GM21360 (cell line): ENCODE data around the gene ACTR1B.
"Not testable (repeated sequence)": the region's sequence is repeated elsewhere in the genome, so short reads cannot be mapped to it uniquely, and the experiment has no call there.

Experiments
- ATAC-seq: cut with Tn5 transposase; IDR thresholded peaks from one replicate; pipeline ENCODE4 v1.9.1; 2021; ENCODE audit warnings: mild to moderate bottlenecking, moderate library complexity; ENCODE audit not compliant: unreplicated experiment

The ACTR1B gene

GRCh38 chr2:97659256-97660043, 4.4 kb downstream of the ACTR1B start:
- ATAC-seq = no peak

- ATAC-seq = no peak
These were observed 5.1 kb downstream of the ACTR1B start for GRCh38 chr2:97658691-97659157.

DNA sequence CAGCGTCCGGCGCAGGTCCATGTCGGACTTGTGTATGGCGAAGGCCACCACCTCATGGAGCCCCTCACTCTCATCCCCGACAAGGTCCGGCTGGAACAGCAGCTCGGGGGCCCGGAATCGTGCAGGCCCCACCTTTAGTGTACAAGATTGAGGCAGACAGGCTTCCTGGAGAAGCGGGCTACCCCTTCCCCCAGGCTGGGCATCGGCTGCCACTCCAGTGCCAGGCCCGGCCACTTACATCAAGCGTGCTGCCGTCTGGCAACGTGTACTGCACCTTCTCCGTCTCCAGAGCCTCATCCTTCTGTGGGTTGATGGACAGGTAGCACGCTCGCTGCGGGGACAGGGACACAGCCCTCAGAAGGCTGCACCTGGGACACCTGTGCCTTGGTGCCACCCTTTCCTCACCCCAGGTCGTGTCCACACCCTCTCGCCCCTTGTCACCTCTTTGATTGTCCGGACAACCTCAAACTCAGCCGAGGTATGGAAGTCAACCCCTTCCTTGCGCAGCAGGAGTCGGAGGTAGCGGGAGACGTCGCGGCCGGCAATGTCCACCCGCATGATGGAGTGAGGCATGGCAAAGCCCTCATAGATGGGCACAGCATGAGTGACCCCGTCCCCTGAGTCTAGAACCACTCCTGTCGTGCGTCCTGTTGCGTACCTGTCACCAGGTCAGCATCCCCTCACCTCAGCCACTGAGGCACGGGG, 5.7 kb downstream of the ACTR1B start:
- no peak for ATAC-seq

GRCh38 chr2:97656905-97657587, 6.8 kb downstream of the ACTR1B start:
- ATAC-seq = no peak

DNA sequence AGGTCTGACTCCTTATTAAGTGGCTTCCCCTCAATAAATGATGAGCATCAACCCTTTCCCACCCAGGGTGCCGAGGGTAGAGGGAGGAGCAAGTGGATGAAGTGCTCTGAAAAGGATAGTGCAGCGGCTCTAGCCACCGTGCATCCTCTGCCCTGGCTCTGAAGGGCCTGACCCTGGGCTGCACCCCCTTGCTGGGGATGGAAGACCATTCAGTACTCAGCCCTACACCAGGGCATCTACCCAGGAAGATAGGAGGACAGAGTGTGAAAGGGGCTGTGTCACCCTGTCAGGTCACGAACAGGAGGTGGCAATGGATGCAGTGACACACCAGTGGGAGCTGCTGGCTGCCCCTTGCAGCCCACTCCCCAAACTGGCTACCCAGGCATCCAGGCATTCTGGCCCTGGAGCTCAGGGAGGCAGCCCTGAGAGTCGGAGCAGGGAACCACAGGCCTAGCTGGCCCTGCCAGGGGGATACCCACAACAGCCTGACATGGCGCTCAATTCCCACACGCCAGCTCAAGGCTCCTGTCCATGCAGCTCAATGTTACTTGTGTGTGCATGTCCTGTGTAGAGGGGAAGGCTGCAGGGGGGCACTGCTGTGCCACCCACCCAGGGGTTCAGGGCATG, 7.6 kb downstream of the ACTR1B start:
- ATAC-seq = no peak

DNA sequence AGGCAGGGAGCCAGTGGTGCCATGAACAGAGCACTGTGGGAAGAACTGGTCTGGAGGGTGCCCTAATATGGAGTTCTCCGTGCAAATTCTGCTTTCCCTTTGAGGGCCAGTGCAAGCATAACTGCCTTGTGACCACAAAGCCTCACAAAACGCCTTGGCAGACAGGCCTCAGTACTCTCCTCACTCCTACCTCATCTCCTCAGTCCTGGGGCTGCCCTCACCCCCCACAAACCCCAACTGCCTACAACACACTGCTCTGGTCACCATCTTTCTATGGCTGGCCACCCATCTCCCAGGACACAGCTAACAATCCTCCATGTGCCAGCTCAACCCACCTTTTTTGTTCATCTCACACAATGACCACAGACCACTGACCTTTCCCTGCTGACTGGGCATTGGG, 9.1 kb downstream of the ACTR1B start:
- ATAC-seq = no peak

DNA sequence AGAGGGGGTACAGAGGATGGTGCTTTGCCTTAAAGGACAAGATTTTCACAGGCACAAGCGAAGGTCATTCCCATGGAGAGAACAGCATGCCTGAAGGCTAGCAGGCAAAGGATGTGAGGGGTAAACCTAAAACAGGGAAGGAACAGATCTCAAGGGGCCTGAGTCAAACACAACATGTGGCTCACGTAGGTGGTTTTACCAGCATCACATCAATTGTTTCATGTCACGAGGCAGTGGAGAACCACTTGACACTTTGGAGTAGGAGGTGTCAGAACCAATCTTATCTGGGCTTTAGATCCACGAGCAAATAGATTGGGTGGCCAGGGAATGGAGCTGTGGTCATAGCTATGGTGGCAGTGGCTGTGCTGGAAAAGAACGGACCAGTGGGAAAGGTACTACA, 9.5 kb downstream of the ACTR1B start:
- ATAC-seq = no peak

GRCh38 chr2:97653874-97654273, 10.0 kb downstream of the ACTR1B start:
- no peak for ATAC-seq

DNA sequence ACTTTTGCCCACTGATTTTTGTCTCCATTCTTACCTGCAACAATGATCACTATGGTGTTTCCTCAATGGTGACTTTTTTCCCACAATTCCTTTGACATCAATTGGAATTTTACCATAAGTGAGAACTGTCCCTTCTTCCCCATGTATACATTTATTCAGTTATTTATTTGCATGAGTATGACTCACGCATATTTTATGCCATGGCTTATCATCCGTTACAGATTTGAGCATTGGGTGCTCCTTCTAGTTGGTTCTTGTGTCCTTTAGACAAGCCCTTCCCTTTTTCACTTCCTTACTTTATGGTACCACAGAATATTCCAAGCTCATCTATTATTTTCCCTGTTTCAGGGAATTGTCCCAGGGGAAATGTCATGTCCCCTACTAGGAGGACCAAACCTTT, 10.4 kb downstream of the ACTR1B start:
- ATAC-seq = no peak

GRCh38 chr2:97651114-97651513, 12.7 kb downstream of the ACTR1B start:
- ATAC-seq = no peak

DNA sequence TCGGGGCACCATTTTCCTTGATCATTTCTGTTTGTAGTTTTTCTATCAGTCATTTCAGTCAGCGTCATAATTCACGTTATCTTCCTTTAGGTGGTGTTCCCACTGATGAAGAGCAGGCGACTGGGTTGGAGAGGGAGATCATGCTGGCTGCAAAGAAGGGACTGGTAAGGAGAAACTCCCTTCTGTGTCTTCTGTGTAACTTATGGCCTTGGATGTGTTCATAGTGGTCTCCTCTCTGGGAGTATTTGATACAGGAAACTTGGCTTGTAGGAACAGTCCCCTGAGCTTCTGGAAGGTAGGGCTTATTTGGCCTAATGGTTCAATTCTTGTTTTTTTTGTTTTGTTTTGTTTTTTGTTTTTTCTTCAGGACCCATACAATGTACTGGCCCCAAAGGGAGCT, 16.9 kb downstream of the ACTR1B start:
- ATAC-seq = no peak

DNA sequence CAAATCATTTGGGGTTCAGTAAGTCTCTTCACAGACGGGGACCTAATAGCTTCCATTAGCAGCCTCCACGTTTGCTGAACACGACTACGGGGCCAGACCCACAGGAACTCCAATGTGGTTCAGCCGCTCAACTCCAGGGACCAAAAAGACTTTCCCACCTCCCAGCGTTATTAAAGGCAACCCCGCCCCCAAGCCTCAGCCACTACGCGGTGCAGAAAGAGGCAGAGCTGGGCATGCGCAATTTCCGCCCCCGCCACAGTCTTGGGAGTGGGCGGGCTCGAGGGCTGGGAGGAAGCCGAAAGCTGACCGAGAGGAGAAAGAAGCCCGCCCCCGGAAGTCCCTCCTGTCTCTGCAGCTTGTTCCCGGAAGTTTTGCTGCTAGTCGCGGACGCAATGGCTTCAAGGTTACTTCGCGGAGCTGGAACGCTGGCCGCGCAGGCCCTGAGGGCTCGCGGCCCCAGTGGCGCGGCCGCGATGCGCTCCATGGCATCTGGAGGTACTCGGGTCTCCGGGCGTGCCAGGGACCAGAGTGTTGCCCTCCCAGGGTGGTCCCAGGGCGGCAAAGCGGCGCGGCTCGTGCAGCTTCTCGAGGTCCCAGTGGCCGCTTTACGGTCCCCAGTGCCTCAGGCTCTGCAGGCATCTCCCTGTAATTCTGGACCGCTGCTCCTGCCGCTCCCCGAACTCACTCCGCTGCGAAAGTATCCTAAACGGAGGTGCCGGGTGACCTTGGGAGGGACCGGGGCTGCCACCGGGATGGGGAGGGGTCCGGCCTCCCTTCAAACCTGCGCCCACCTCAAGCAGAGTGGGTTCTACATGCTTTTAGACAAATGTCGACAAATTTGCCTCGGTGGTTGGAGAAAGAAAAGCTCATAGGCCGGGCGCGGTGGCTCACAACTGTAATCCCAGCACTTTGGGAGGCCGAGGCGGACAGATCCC, 17.9 kb downstream of the ACTR1B start, which contains the start of gene COX5B:
TSS of gene COX5B (plus strand) at position 368 of the 935 bp plus-strand sequence. CDS start at position 393, 25 bp downstream.
- ATAC-seq = peak; percentile 79

DNA sequence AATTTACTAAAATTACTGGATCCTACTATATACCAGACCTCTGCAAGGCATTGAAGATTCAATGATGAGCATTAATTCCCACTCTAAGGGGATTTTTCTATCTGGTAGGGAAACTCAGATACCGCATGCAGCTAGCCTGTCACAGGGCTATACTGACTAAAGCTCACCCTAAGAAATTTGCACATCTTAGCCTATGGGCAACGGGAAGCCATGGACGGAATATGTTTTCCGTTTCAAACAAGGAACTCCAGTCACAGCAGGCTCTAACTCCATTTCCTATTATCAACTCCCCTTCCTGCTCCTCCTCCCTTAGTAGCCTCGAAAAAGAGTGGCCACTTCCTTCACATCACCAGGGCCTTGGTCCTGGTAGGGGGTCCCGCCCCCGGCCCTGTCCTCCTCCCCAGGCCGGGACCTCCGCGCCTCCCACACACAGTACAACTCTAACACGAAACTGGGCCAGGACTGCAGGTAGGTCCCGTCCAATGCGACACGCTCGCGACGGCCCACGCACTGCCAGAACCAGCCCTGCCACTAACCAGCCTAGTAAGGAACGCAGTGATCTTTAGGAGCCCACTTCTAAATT, 18.6 kb downstream of the ACTR1B start:
- ATAC-seq = peak; percentile 38

- ATAC-seq = no peak
These were observed 19.7 kb downstream of the ACTR1B start for GRCh38 chr2:97644023-97644717.

DNA sequence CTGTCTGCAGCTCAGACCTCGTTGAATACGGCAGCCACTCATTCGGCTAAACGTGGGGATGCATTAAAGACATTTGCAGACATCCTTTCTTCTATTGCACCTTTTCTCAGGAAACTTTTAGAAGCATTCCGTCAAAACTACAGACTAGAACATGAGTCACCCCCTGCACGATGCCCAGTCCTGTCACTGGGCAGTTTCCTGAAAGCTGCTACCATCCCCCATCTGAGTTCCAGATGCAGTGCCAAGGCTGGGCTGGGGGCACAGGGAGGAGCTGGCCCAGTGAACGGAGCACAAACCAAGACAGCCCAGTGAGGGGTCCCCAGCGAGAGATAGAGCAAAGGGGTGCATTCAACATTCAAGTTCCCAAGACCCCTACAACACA, 37.8 kb downstream of the ACTR1B start:
- ATAC-seq = not testable (repeated sequence)

GRCh38 chr2:97625354-97626048, 38.3 kb downstream of the ACTR1B start:
- ATAC-seq = not testable (repeated sequence)

DNA sequence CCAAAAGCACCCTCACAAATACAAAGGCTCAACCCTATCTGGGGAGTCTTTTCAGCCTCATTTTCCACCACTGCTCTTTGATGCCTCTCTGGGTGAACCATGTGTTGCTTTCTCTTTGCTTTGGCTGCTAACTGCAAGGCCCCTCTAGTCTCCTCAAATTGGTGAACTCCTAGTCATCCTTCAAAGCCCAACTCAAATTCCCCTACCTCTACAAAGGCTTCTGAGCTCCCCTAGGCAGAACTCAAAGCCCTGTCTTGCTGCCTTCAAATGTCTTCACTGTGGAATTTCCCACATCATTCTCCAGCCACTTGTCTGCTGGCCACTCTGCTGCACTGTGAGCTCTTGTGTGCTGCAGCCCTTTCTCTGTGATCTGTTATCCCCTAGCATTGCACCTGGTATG, 40.9 kb downstream of the ACTR1B start:
- not testable (repeated sequence) for ATAC-seq

- not testable (repeated sequence) for ATAC-seq
These were observed 43.4 kb downstream of the ACTR1B start for GRCh38 chr2:97620492-97620891.
